HCT116 (cell line): Measurements from ENCODE around the gene OR6B1. TPM values are rescaled to one million over a fixed set of nuclear protein-coding genes. Genes with fewer than 3 reads are reported as not detected.

Source experiments
- ATAC-seq: fragments of 200-7000 bp; cut with Tn5 transposase; 2 replicates; pipeline ENCODE4 v1.9.1; 2020; ENCODE audit warnings: mild to moderate bottlenecking, moderate library complexity
- BruUV-seq: library from RNA; stranded (reverse); fragments of 400-500 nt; replicated peaks from 2 replicates; lab custom pipeline; 2021; lab: Mats Ljungman, UMichigan
- CTCF ChIA-PET: fragments of 300-600 bp; sonication (Branson Sonifier 250); formaldehyde crosslinking; loops from one replicate; lab custom pipeline; 2021; ENCODE audit warnings: antibody characterized with exemption; lab: Charles Lee
- POLR2A ChIA-PET: fragments of 300-600, 350-600 bp; sonication (Branson Sonifier 250); formaldehyde crosslinking; loops from one replicate; lab custom pipeline; 2021; ENCODE audit warnings: antibody characterized with exemption; lab: Charles Lee
- RAD21 ChIA-PET, 2 experiments: fragments of 300-600 bp; sonication (Branson Sonifier 250); formaldehyde crosslinking; loops; one replicate each; lab custom pipeline; 2023; ENCODE audit warnings: low total read pairs in 2 of 2; ENCODE audit not compliant: uncharacterized antibody in 2 of 2, unreplicated experiment in 2 of 2, low non-redundant PET in 1 of 2; lab: Charles Lee
- DNase-seq: peaks from one replicate; pipeline ENCODE4 v3.0.0-alpha.2; 2010; ENCODE audit warnings: low read depth, low spot score
- H2AFZ ChIP-seq: fragments of 200-600 bp; shearing (Covaris generic), sonication (generic); 2 replicates; pipeline ENCODE4 v1.6.1; 2017; ENCODE audit warnings: low read depth, mixed run types, mixed read lengths, antibody characterized with exemption, low read length; ENCODE audit not compliant: poor library complexity, severe bottlenecking
- H3K27ac ChIP-seq: 2 replicates; pipeline ENCODE4 v1.5.1; 2012; ENCODE audit warnings: low read depth, low read length
- H3K27me3 ChIP-seq: fragments of 200-600 bp; sonication (generic); 2 replicates; pipeline ENCODE4 v1.6.1; 2016; ENCODE audit warnings: mixed run types, low read length, mixed read lengths; ENCODE audit not compliant: insufficient read depth
- H3K36me3 ChIP-seq, 2 experiments: fragments of 200-500 bp in 1 of 2; fragments of 200-600 bp in 1 of 2; sonication (Bioruptor generic) in 1 of 2; sonication (generic) in 1 of 2; 2 replicates each; pipeline versions ENCODE4 v1.5.1 to v1.6.1; 2014 to 2016; ENCODE audit warnings: low read length in 2 of 2, inconsistent platforms in 1 of 2, mixed read lengths in 1 of 2, mixed run types in 1 of 2; ENCODE audit not compliant: insufficient read depth in 2 of 2, control insufficient read depth in 1 of 2
- H3K4me1 ChIP-seq, 2 experiments: fragments of 200-600 bp in 1 of 2; sonication (generic) in 1 of 2; 2 replicates each; pipeline versions ENCODE4 v1.5.1 to v1.6.1; 2012 to 2017; ENCODE audit warnings: low read length in 2 of 2, inconsistent platforms in 1 of 2, mild to moderate bottlenecking in 1 of 2, mixed read lengths in 1 of 2, mixed run types in 1 of 2, moderate library complexity in 1 of 2; ENCODE audit not compliant: insufficient read depth in 2 of 2, control insufficient read depth in 1 of 2
- H3K4me2 ChIP-seq: fragments of 200-600 bp; sonication (generic); 2 replicates; pipeline ENCODE4 v1.6.1; 2017; ENCODE audit warnings: mixed run types, low read length, mixed read lengths
- H3K4me3 ChIP-seq, 2 experiments: fragments of 200-600 bp in 1 of 2; sonication (generic) in 1 of 2; replicated peaks in 1 of 2; 2 replicates each; pipeline ENCODE4 v1.5.1; 2011 to 2016; ENCODE audit warnings: low read length in 2 of 2, control low read depth in 1 of 2, low read depth in 1 of 2, mild to moderate bottlenecking in 1 of 2, mixed read lengths in 1 of 2, mixed run types in 1 of 2
- H3K79me2 ChIP-seq: fragments of 200-600 bp; sonication (generic); 2 replicates; pipeline ENCODE4 v1.6.1; 2017; ENCODE audit warnings: mild to moderate bottlenecking, mixed run types, low read length, moderate library complexity, mixed read lengths; ENCODE audit not compliant: insufficient read depth
- H3K9ac ChIP-seq: fragments of 200-600 bp; sonication (generic); 2 replicates; pipeline ENCODE4 v1.6.1; 2016; ENCODE audit warnings: low read length, mixed read lengths
- H3K9me2 ChIP-seq: fragments of 200-600 bp; sonication (generic), shearing (Covaris generic); 2 replicates; pipeline ENCODE4 v1.6.1; 2017; ENCODE audit warnings: mixed run types, mild to moderate bottlenecking, moderate library complexity; ENCODE audit not compliant: insufficient read depth
- H3K9me3 ChIP-seq, 2 experiments: fragments of 200-500 bp in 1 of 2; fragments of 200-600 bp in 1 of 2; sonication (Bioruptor generic) in 1 of 2; sonication (generic) in 1 of 2; 2 replicates each; pipeline ENCODE4 v1.6.1; 2014 to 2017; ENCODE audit warnings: low read length in 2 of 2, mixed read lengths in 2 of 2, inconsistent platforms in 1 of 2, low read depth in 1 of 2, mild to moderate bottlenecking in 1 of 2, mixed run types in 1 of 2, moderate library complexity in 1 of 2; ENCODE audit not compliant: control insufficient read depth in 1 of 2, insufficient read depth in 1 of 2
- H4K20me1 ChIP-seq: fragments of 200-600 bp; sonication (generic), shearing (Covaris generic); 2 replicates; pipeline ENCODE4 v1.6.1; 2017; ENCODE audit warnings: mixed run types, mild to moderate bottlenecking, moderate library complexity; ENCODE audit not compliant: insufficient read depth
- ATF3 ChIP-seq: IDR thresholded peaks from 2 replicates; pipeline ENCODE4 v1.6.1; 2012
- CBX3 ChIP-seq: IDR thresholded peaks from 2 replicates; pipeline ENCODE4 v1.6.1; 2012; ENCODE audit warnings: low read depth
- EZH2 ChIP-seq: fragments of 200-600 bp; sonication (generic); IDR thresholded peaks from 2 replicates; pipeline ENCODE4 v1.6.1; 2017; ENCODE audit warnings: antibody characterized with exemption, mixed run types
- EZH2phosphoT487 ChIP-seq: fragments of 200-600 bp; IDR thresholded peaks from 2 replicates; pipeline ENCODE4 v1.6.1; 2018; ENCODE audit warnings: antibody characterized with exemption, borderline replicate concordance
- POLR2A ChIP-seq: IDR thresholded peaks from 2 replicates; pipeline ENCODE4 v1.7.0; 2011; ENCODE audit warnings: borderline replicate concordance; ENCODE audit not compliant: insufficient read depth, insufficient read length; ENCODE audit errors: extremely low read depth
- intact Hi-C: fragments of 100-400 bp; cut with micrococcal nuclease; formaldehyde crosslinking; loops from 2 replicates; pipeline ENCODE4 v1.10.0; 2022
- total RNA-seq: library from RNA; stranded (reverse); gene quantifications from one replicate; pipeline ENCODE4 v1.2.1, GENCODE V29; 2021; ENCODE audit not compliant: unreplicated experiment

The OR6B1 gene
- total RNA-seq, 1 experiment from 2014 or later, result not detected

GRCh38 chr7:143988976-143989745 is 11.0 kb upstream of the OR6B1 start:
- no peak for DNase-seq
- TF ChIP-seq EZH2phosphoT487 (no peak), CBX3 (0 out of 2 replicates have a peak, but pooled peaks have one; percentile 29)
- H3K27ac ChIP-seq, result no peak overlapping the region
- ChIA-PET POLR2A (no interaction called here), RAD21 (no interaction called here), CTCF (no interaction called here)
- H3K36me3 ChIP-seq, result no peaks in the 10 kb centered on the region
- no peak overlapping the region for H3K4me2 ChIP-seq
- H3K79me2 ChIP-seq, result no peaks in the 10 kb centered on the region
- BruUV-seq, result no TSS peak
- H3K9ac ChIP-seq, result no peak overlapping the region
- no peaks in the 10 kb centered on the region for H3K4me1 ChIP-seq
- no peaks in the 10 kb centered on the region for H3K27me3 ChIP-seq
- no peaks in the 10 kb centered on the region for H3K9me3 ChIP-seq
- H2AFZ ChIP-seq, result no peak overlapping the region
- no peaks in the 10 kb centered on the region; the same call in 1 of the 2 replicates for H3K9me2 ChIP-seq
- H3K4me3 ChIP-seq, result no peak overlapping the region
- no peaks in the 10 kb centered on the region for H4K20me1 ChIP-seq
- no peak for ATAC-seq
- intact Hi-C loops, result no loop called here

DNA sequence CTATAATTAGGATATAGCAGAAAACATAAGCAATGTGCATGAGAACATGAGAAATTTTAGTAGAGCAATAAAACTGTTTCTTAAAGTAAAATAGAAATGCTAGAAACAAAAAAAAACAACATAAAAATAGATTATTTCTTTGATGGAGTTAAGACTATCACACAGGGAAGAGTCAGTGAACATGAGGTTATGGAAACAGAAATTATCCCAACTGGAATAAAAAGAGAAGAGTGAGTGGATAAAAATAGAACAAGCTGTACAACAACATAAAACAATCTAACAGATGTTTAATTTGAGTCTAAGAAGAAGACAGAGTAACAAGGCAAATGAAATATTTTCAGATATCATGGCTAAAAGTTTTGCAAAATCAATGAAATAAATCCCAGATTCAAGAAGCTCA is 7.5 kb upstream of the OR6B1 start:
- ChIA-PET POLR2A (no interaction called here), RAD21 (no interaction called here), CTCF (no interaction called here)
- intact Hi-C loops, result loop anchor here (1.0 to 5.0 kb wide), 2 partner anchors 10 to 40 kb away; no protein-coding TSS in a partner anchor
- no peak overlapping the region for H3K4me3 ChIP-seq
- no peaks in the 10 kb centered on the region for H4K20me1 ChIP-seq
- no peak for ATAC-seq
- no peaks in the 10 kb centered on the region for H3K4me1 ChIP-seq
- no peak overlapping the region for H3K27ac ChIP-seq
- no peaks in the 10 kb centered on the region for H3K27me3 ChIP-seq
- H3K79me2 ChIP-seq, result no peaks in the 10 kb centered on the region
- TF ChIP-seq POLR2A (no peak), ATF3 (no peak), EZH2 (no peak)
- H3K9me3 ChIP-seq, result no peaks in the 10 kb centered on the region
- no peak for DNase-seq
- no peak overlapping the region for H3K4me2 ChIP-seq
- H3K9me2 ChIP-seq, result no peaks in the 10 kb centered on the region; the same call in 1 of the 2 replicates
- H3K36me3 ChIP-seq, result no peaks in the 10 kb centered on the region
- no peak overlapping the region for H2AFZ ChIP-seq
- no peak overlapping the region for H3K9ac ChIP-seq
- BruUV-seq, result no TSS peak
